Kidney (tissue), 14 donors: ENCODE measurements around the gene GALNT5. TPM values are rescaled to one million over a fixed set of nuclear protein-coding genes. Genes with fewer than 3 reads are reported as not detected.

ENCODE experiments used
- DNase-seq, 5 donors: peaks; one replicate each; pipeline ENCODE4 v3.0.0-alpha.2; 2013 to 2020
- FAIRE-seq: peaks from 2 replicates; lab custom pipeline; 2012; peaks lifted over from hg19 to GRCh38; lab: Jason Lieb, UNC
- H3K27ac ChIP-seq, 2 donors: one replicate each; pipeline ENCODE4 v1.7.0; 2013; ENCODE audit warnings: low read depth in 2 of 2, low read length in 2 of 2, inconsistent platforms in 1 of 2
- H3K27me3 ChIP-seq: one replicate; pipeline ENCODE4 v1.7.1; 2013; ENCODE audit warnings: low read length, inconsistent platforms; ENCODE audit not compliant: control insufficient read depth, insufficient read depth
- H3K36me3 ChIP-seq, 3 donors: one replicate each; pipeline versions ENCODE4 v1.7.0 to v1.7.1; 2013; ENCODE audit warnings: low read length in 3 of 3, control low read depth in 1 of 3, inconsistent platforms in 1 of 3; ENCODE audit not compliant: insufficient read depth in 3 of 3, control insufficient read depth in 2 of 3
- H3K4me1 ChIP-seq, 3 donors: one replicate each; pipeline versions ENCODE4 v1.7.0 to v1.7.1; 2013; ENCODE audit warnings: low read length in 3 of 3, inconsistent platforms in 1 of 3, low read depth in 1 of 3; ENCODE audit not compliant: control insufficient read depth in 2 of 3, insufficient read depth in 2 of 3
- H3K4me3 ChIP-seq, 3 donors: one replicate each; pipeline versions ENCODE4 v1.7.0 to v1.8.1; 2013; ENCODE audit warnings: low read length in 3 of 3, control low read depth in 1 of 3, inconsistent platforms in 1 of 3
- H3K9ac ChIP-seq, 3 donors: one replicate each; pipeline versions ENCODE4 v1.7.0 to v1.7.1; 2013; ENCODE audit warnings: low read length in 3 of 3, control low read depth in 1 of 3, inconsistent platforms in 1 of 3
- H3K9me3 ChIP-seq, 3 donors: one replicate each; pipeline versions ENCODE4 v1.7.0 to v1.7.1; 2013; ENCODE audit warnings: low read length in 3 of 3, control low read depth in 1 of 3, inconsistent platforms in 1 of 3; ENCODE audit not compliant: control insufficient read depth in 2 of 3, insufficient read depth in 1 of 3
- intact Hi-C: fragments of 100-400 bp; cut with DNase I; formaldehyde crosslinking; loops from one replicate; pipeline ENCODE4 v1.11.1; 2022
- polyA plus RNA-seq: library from polyadenylated mRNA; stranded (reverse); fragments of 350-450 nt; fragmentation: Illumina TruSeq; extraction: RNeasy Lipid Tissue Mini Kit (QIAGEN cat#74804); gene quantifications from one replicate; pipeline ENCODE4 v1.2.3, GENCODE V29; 2014; ENCODE audit warnings: low read depth, low replicate concordance; ENCODE audit not compliant: insufficient read depth
- total RNA-seq: library from RNA; stranded (reverse); fragmentation: NEBNext Ultra II Directional; extraction: Animal tissue kit (Norgen Biotek cat#: 25700); gene quantifications from one replicate; pipeline ENCODE4 v1.2.1, GENCODE V29; 2021
- TF ChIP-seq, protein P1 (sequence below): IDR thresholded peaks from 3 replicates; pipeline ENCODE4 v1.5.1; 2012; ENCODE audit warnings: mild to moderate bottlenecking, moderate library complexity, borderline replicate concordance; ENCODE audit not compliant: insufficient read depth; ENCODE audit errors: extremely low read depth
- donor health status: control.
- donor health status: control.
- donor health status: control.
- donor health status: control.
- donor health status: control.
- donor health status: DM: yes; HTN: yes; CAD: no.
- donor health status: Normal renal cell carcinoma (clear cell type).

Gene GALNT5
- total and polyA plus RNA-seq, 2 donors from 2014 or later, result 0.06 to 0.47 TPM

GRCh38 chr2:157355618-157356017 lies 98.1 kb downstream of the GALNT5 start:
- H3K4me3 ChIP-seq, result no peak overlapping the region
- TF ChIP-seq, protein P1, sequence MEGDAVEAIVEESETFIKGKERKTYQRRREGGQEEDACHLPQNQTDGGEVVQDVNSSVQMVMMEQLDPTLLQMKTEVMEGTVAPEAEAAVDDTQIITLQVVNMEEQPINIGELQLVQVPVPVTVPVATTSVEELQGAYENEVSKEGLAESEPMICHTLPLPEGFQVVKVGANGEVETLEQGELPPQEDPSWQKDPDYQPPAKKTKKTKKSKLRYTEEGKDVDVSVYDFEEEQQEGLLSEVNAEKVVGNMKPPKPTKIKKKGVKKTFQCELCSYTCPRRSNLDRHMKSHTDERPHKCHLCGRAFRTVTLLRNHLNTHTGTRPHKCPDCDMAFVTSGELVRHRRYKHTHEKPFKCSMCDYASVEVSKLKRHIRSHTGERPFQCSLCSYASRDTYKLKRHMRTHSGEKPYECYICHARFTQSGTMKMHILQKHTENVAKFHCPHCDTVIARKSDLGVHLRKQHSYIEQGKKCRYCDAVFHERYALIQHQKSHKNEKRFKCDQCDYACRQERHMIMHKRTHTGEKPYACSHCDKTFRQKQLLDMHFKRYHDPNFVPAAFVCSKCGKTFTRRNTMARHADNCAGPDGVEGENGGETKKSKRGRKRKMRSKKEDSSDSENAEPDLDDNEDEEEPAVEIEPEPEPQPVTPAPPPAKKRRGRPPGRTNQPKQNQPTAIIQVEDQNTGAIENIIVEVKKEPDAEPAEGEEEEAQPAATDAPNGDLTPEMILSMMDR, result no peak
- DNase-seq (no peak), FAIRE-seq (no peak)
- no peak overlapping the region for H3K9ac ChIP-seq
- no peak overlapping the region for H3K27ac ChIP-seq
- H3K9me3 ChIP-seq, result no peaks in the 10 kb centered on the region
- intact Hi-C loops, result no loop called here
- H3K27me3 ChIP-seq, result no peaks in the 10 kb centered on the region
- no peaks in the 10 kb centered on the region for H3K4me1 ChIP-seq
- no peaks in the 10 kb centered on the region for H3K36me3 ChIP-seq

- intact Hi-C loops, result no loop called here
- FAIRE-seq, result no peak
Measured at GRCh38 chr2:157359628-157360027, 102.1 kb downstream of the GALNT5 start.

DNA sequence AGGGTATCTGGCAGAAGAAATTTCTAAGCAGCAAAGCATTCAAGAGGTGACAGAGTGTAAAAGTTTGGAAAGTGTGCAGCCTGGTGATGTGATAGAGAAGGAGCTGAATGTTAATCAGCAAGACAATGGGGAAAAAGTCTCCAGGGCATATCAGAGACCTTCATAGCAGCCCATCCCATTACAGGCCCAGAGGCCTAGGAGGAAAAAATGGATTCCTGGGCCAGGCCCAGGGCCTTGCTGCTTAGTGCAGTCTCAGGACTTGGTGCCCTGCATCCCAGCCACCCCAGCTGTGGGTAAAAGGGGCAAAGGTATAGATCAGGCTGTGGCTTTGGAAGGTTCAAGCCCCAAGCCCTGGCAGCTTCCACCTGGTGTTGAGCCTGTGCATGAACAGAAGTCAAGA lies 104.0 kb downstream of the GALNT5 start:
- FAIRE-seq (no peak), DNase-seq (no peak)
- Histone ChIP-seq H3K9me3 (no peaks in the 10 kb centered on the region), H3K4me3 (no peak overlapping the region), H3K4me1 (no peaks in the 10 kb centered on the region), H3K27ac (no peak overlapping the region), H3K9ac (no peak overlapping the region), H3K36me3 (no peaks in the 10 kb centered on the region), H3K27me3 (no peaks in the 10 kb centered on the region)
- TF ChIP-seq, protein P1, result no peak
- intact Hi-C loops, result no loop called here

More at GRCh38 chr2:157359628-157360027, 102.1 kb downstream of the GALNT5 start:
- Histone ChIP-seq H3K4me1 (no peaks in the 10 kb centered on the region), H3K4me3 (no peak overlapping the region), H3K9ac (no peak overlapping the region), H3K27ac (no peak overlapping the region), H3K27me3 (no peaks in the 10 kb centered on the region), H3K9me3 (no peaks in the 10 kb centered on the region), H3K36me3 (no peaks in the 10 kb centered on the region)
- no peak for DNase-seq
- TF ChIP-seq, protein P1, result no peak

GRCh38 chr2:157362627-157363026 lies 105.1 kb downstream of the GALNT5 start:
- H3K4me1 ChIP-seq, result no peaks in the 10 kb centered on the region
- H3K9ac ChIP-seq, result no peak overlapping the region
- no peak for FAIRE-seq
- H3K27me3 ChIP-seq, result no peaks in the 10 kb centered on the region
- no peaks in the 10 kb centered on the region for H3K9me3 ChIP-seq
- intact Hi-C loops, result no loop called here
- H3K36me3 ChIP-seq, result no peaks in the 10 kb centered on the region
- no peak for DNase-seq
- no peak overlapping the region for H3K27ac ChIP-seq
- TF ChIP-seq, protein P1, result no peak
- no peak overlapping the region for H3K4me3 ChIP-seq
